ENCODE data around the gene WDR11. TPM values are rescaled to one million over a fixed set of nuclear protein-coding genes. Genes with fewer than 3 reads are reported as not detected.

WDR11 gene
- total RNA-seq, 1 donor from 2014 or later: 53.1 TPM

DNA sequence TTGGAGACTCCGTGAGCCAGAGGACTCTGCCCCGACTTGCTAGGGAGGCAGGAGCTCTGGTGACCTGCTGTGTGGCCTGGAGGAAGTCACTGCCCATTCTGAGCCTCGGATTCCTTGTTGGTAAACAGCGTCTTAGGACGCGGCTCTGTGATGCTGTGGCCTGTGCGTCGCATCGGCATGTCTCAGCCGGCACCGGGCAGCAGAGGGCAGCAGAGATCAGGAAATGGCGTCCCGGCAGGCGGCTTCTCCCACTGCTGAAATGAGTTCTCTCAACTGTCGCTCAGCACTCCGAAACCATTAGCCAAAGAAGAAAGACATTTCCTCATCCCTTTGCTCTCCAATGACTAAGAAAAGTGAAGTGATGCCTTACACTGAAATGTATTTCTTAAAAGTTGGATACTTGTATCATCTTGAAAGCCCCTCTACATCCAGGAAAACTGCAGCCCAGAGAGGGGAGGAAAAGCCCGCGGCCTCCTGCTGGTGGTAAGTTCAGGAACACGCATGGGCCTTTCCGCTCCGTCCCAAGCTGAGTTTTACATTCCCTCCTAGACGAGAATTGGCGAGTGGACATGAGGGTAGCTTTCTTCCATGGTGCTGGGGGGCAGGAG lies 91.7 kb downstream of the WDR11 start:
- Mint-ChIP-seq H3K4me3 (no peak overlapping the region), H3K4me1 (ENCODE audit: low read depth) (peaks cover 13% of the 10 kb centered on the region)

DNA sequence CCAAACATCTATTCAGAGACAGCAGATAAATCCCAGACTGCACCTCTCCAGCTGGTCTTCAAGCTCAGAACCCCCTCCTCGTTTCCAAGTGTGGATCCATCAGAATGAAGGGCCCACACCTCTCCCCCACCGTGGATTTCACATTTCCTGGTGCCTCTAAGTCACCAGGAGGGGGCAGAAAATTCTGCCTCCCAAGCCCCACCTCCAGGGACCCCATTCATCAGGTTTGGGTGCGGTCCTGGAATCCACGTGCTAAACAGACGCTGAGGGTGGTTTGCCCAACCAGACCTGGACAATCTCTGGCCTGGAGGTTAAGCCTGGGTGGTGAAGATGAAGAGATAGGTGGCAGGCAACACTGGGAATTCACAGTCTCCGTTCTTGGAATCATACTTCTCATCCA lies 92.4 kb downstream of the WDR11 start:
- no peaks in the 10 kb centered on the region for H3K9me3 Mint-ChIP-seq
- no peaks in the 10 kb centered on the region for H3K36me3 Mint-ChIP-seq (ENCODE audit: low read depth)

More for the DNA sequence above, 91.7 kb downstream of the WDR11 start:
- peak; percentile 65 for DNase-seq (ENCODE audit: low spot score)
- Mint-ChIP-seq H3K27ac (no peak overlapping the region), H3K9me3 (no peaks in the 10 kb centered on the region), H3K27me3 (ENCODE audit: insufficient read depth) (peaks cover 6% of the 10 kb centered on the region), H3K36me3 (ENCODE audit: low read depth) (no peaks in the 10 kb centered on the region)
- intact Hi-C loops (cut with micrococcal nuclease): loop anchor here (1.0 to 2.0 kb wide), 4 partner anchors 666 to 957 kb away; no protein-coding TSS in a partner anchor

DNA sequence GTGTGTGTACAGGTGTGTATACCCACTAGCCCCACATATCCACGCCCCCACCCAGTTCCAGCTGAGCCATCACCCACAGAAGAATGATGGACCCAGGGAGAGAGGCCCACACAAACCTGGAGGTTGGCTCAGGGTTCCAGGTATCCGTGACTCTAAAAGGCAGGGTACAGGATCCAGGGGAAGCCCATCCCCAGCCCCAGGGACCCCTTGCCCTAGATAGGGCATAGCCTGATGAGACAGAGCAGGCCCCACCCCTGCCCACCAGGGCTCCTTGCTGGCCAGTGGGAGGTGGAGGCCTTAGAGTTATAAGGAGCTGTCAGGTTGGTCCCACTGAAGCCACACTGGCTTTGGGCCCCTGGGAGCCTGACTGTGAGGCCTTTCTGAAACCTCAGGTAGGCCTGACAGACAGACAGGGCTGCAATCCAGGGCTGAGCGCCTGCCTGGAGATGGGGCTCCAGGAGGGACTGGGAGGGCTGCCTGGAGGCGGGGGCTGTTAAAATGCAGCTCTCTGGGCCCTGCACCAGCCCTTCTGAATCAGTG lies 93.5 kb downstream of the WDR11 start:
- no peak overlapping the region for H3K4me3 Mint-ChIP-seq
- H3K9me3 Mint-ChIP-seq: no peaks in the 10 kb centered on the region
- H3K36me3 Mint-ChIP-seq (ENCODE audit: low read depth): no peaks in the 10 kb centered on the region
- H3K27ac Mint-ChIP-seq: no peak overlapping the region
- intact Hi-C loops (cut with micrococcal nuclease): no loop called here
- no peak for DNase-seq (ENCODE audit: low spot score)
- H3K4me1 Mint-ChIP-seq (ENCODE audit: low read depth): peaks cover 13% of the 10 kb centered on the region
- H3K27me3 Mint-ChIP-seq (ENCODE audit: insufficient read depth): peaks cover 14% of the 10 kb centered on the region

More for the DNA sequence above, 92.4 kb downstream of the WDR11 start:
- Mint-ChIP-seq H3K27me3 (ENCODE audit: insufficient read depth) (peaks cover 8% of the 10 kb centered on the region), H3K4me1 (ENCODE audit: low read depth) (peaks cover 13% of the 10 kb centered on the region), H3K4me3 (no peak overlapping the region), H3K27ac (no peak overlapping the region)
- intact Hi-C loops (cut with micrococcal nuclease): loop anchor here (1.0 to 2.0 kb wide), 3 partner anchors 665 to 957 kb away; no protein-coding TSS in a partner anchor
- no peak for DNase-seq (ENCODE audit: low spot score)

DNA sequence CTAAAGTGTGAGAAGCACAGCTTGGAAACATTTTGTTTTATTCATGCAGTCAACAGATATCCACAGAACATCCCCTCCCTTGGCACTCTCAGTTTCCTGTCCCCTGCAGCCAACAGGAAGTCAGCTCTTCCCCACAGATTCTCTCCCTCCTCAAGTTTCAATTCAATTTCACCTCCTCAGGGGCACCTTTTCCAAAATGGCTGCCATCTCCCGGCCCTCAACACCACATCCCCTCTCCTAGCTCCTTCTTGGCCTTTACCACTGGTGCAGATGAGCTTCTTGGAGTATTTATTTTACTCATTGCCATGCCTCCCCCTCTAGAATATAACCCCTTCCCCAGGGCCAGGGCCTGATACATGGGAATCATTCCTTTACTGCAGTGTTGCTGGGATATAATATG lies 94.0 kb downstream of the WDR11 start:
- no peak for DNase-seq (ENCODE audit: low spot score)
- no peaks in the 10 kb centered on the region for H3K36me3 Mint-ChIP-seq (ENCODE audit: low read depth)
- peaks cover 20% of the 10 kb centered on the region for H3K27me3 Mint-ChIP-seq (ENCODE audit: insufficient read depth)
- H3K9me3 Mint-ChIP-seq: no peaks in the 10 kb centered on the region
- H3K4me3 Mint-ChIP-seq: no peak overlapping the region
- no peak overlapping the region for H3K27ac Mint-ChIP-seq
- intact Hi-C loops (cut with micrococcal nuclease): no loop called here
- H3K4me1 Mint-ChIP-seq (ENCODE audit: low read depth): peaks cover 13% of the 10 kb centered on the region

DNA sequence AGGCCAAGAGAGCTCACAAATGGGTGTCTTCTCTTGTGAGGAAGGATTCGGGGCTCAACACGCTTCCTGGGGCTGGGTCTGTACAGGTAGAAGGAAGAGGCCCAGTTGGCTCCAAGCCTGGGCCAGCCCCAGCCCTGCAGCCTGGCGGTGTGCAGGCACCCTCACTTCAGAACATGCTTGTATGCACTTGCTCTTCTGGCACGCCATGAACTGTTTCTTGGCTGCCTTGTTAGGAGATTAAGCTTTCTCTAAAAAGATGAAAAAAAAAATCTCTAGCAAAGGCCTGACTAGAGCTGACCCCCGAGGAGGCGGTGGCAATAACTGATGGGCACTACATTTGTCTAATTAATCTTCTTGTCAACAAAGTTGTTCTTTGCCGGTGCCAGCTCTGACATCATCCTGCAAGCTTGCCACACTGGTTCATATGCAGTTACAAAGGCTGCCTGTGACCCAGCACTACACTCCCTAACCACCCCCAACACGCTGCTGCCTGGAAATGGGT lies 94.7 kb downstream of the WDR11 start:
- no peak overlapping the region for H3K27ac Mint-ChIP-seq
- intact Hi-C loops (cut with micrococcal nuclease): no loop called here
- no peak for DNase-seq (ENCODE audit: low spot score)
- peaks cover 13% of the 10 kb centered on the region for H3K4me1 Mint-ChIP-seq (ENCODE audit: low read depth)
- H3K4me3 Mint-ChIP-seq: no peak overlapping the region
- H3K27me3 Mint-ChIP-seq (ENCODE audit: insufficient read depth): peaks cover 23% of the 10 kb centered on the region
- H3K9me3 Mint-ChIP-seq: no peaks in the 10 kb centered on the region
- no peaks in the 10 kb centered on the region for H3K36me3 Mint-ChIP-seq (ENCODE audit: low read depth)

DNA sequence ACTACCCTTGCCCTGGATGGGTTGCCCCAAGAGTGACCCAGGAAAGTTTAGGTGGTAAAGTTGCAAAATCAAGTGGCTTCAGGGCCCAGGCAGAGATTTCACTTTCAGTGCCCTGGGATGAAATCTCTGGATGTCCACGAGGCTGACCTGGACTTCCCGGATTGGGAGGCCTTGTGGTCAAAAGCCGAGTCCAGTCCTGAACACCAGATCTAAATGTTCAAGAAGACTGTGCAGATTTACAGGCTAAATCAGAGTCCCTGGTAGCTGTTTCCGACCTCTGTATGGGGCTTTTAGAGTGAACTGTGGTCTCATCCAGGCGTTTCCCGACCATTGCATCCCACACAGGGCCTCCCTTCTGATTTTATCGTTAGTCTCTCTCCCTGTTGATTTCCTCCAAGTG lies 95.3 kb downstream of the WDR11 start:
- no peak overlapping the region for H3K27ac Mint-ChIP-seq

DNA sequence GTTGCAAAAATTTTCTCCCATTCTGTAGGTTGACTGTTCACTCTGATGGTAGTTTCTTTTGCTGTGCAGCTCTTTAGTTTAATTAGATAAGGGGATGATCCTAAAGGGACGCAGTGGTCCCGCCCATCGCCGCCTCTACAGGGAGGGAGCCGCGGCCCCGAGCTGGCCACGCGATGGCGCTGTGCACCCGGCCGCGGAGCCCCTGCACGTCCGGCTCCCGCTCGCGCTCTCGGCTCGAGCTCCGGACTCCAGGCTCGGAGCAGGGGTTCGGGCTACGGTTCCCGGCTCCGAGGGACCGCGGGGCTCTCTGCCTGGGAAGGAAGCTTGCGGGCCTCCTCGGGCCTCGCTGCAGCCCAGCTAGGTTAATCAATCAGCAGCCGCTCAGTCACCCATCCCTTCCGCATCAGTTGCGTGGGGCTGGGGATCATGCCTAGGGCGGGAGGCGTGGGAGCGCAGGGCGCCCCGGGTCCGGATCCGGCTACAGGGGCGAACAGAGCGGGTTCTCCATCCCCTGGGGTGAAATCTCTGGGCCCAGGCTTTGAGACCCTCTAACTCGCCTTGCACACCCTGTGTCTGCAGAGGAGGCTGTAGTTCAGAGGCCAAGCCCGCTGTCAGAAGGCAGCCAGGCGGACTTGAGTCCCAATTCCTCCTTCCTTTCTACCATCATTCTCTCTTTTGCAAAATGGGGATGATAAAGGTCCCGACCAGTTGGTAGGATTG lies 97.9 kb downstream of the WDR11 start:
- no peak overlapping the region for H3K27ac Mint-ChIP-seq
- intact Hi-C loops (cut with micrococcal nuclease): loop anchor here (1.0 kb wide), 1 partner anchor 785 kb away; no protein-coding TSS in a partner anchor
- peak overlapping the region; percentile 33 for H3K4me3 Mint-ChIP-seq

More for the DNA sequence above, 95.3 kb downstream of the WDR11 start:
- intact Hi-C loops (cut with micrococcal nuclease): no loop called here
- Mint-ChIP-seq H3K4me1 (ENCODE audit: low read depth) (peaks cover 13% of the 10 kb centered on the region), H3K27me3 (ENCODE audit: insufficient read depth) (peaks cover 26% of the 10 kb centered on the region), H3K36me3 (ENCODE audit: low read depth) (no peaks in the 10 kb centered on the region), H3K9me3 (no peaks in the 10 kb centered on the region), H3K4me3 (no peak overlapping the region)
- no peak for DNase-seq (ENCODE audit: low spot score)

DNA sequence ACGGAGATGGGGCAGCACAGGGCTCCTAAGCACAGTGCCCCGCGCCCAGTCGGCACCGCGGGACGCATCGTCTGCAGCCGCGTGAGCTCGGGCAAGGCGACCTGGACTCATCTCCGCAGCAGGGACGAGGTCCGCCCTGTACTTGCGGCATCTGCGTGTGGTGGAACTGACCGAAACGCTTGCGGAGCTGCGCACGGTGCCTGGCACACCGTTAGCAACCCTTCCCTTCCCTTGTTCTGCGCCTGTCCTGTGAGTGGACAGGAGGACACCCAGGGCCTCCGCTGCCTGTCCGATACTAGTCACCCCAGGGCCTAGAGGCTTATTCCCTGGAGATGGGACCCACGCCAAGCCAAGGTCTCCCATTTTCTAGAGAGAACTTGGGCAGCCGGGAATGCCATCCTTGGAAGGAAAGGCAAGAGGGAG lies 98.5 kb downstream of the WDR11 start:
- intact Hi-C loops (cut with micrococcal nuclease): loop anchor here (1.0 kb wide), 1 partner anchor 785 kb away; no protein-coding TSS in a partner anchor
- H3K36me3 Mint-ChIP-seq (ENCODE audit: low read depth): no peaks in the 10 kb centered on the region
- peak overlapping the region; percentile 33 for H3K4me3 Mint-ChIP-seq
- H3K27me3 Mint-ChIP-seq (ENCODE audit: insufficient read depth): peaks cover 32% of the 10 kb centered on the region
- H3K27ac Mint-ChIP-seq: no peak overlapping the region
- DNase-seq (ENCODE audit: low spot score): no peak
- H3K9me3 Mint-ChIP-seq: peaks cover 7% of the 10 kb centered on the region
- H3K4me1 Mint-ChIP-seq (ENCODE audit: low read depth): peaks cover 6% of the 10 kb centered on the region

More for the DNA sequence above, 97.9 kb downstream of the WDR11 start:
- Mint-ChIP-seq H3K9me3 (peaks cover 4% of the 10 kb centered on the region), H3K4me1 (ENCODE audit: low read depth) (peaks cover 6% of the 10 kb centered on the region), H3K27me3 (ENCODE audit: insufficient read depth) (peaks cover 32% of the 10 kb centered on the region), H3K36me3 (ENCODE audit: low read depth) (no peaks in the 10 kb centered on the region)
- DNase-seq (ENCODE audit: low spot score): peak; percentile 49

DNA sequence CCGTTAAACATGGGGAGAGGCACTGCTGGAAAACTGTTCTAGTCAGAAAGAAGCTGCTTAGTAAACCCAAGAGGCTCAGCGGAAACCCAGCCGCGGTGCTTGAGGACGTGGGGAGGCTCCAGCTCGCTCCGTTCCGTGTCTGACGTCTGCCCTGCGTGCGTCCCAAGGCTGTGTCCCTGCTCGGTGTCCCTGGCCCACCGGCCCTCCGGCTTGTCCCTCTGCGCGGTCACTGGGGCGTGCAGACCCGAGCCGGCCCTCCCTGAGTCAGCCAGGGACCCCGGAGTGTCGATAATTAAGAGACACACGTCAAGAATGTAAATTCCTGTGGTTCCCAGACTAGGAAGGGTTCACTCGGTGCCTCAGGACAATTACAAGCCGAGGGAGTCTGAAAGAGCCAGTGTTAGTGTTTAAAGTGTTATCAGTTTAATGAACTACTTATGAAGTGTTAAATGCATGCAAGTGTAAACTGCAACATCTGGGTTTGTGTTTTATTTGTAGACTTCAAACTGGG lies 98.9 kb downstream of the WDR11 start:
- Mint-ChIP-seq H3K4me3 (no peak overlapping the region), H3K4me1 (ENCODE audit: low read depth) (peaks cover 5% of the 10 kb centered on the region), H3K27ac (no peak overlapping the region), H3K9me3 (peaks cover 7% of the 10 kb centered on the region), H3K36me3 (ENCODE audit: low read depth) (no peaks in the 10 kb centered on the region), H3K27me3 (ENCODE audit: insufficient read depth) (peaks cover 32% of the 10 kb centered on the region)
- no peak for DNase-seq (ENCODE audit: low spot score)
- intact Hi-C loops (cut with micrococcal nuclease): no loop called here

DNA sequence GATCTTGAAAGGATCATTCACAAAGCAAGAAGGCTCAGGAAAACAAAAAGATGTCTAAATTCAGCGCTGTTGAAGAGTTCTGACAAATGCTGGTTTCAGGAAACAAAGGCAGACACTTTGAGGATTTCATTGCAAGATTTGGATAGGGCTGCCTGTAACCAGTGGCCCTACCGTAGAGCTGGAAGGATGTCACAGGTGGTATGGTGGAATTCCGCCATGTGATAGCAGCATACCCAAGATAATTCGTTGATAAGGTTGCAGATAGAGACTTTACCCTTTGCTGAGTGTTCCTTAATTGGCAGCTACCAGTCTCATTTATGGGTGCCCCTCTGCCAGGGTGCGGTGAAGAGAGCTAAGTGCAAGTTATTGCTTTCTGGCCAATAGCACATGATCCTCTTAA lies 100.1 kb downstream of the WDR11 start:
- no peaks in the 10 kb centered on the region for H3K4me1 Mint-ChIP-seq (ENCODE audit: low read depth)
- no peak for DNase-seq (ENCODE audit: low spot score)
- H3K36me3 Mint-ChIP-seq (ENCODE audit: low read depth): no peaks in the 10 kb centered on the region
- H3K9me3 Mint-ChIP-seq: peaks cover 7% of the 10 kb centered on the region
- intact Hi-C loops (cut with micrococcal nuclease): no loop called here
- no peak overlapping the region for H3K4me3 Mint-ChIP-seq
- no peak overlapping the region for H3K27ac Mint-ChIP-seq
- peaks cover 32% of the 10 kb centered on the region for H3K27me3 Mint-ChIP-seq (ENCODE audit: insufficient read depth)

DNA sequence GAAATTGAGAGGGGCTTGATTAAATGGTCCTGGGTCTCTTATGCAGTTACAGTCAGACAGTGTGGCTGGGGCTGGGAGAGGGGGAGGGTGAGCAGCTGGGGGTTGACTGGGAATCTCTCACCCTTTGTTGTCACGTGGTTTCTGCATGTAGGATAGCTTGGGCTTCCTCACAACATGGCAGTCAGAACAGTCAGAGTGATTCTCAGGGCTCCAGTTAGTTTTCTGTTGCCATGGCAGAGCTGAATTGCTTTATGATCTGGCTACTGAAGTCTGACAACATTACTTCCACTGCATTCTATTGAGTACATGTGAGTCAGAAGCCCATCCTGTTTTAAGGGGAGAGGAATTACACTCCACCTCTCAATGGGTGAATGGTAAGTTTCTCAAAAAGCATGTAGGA lies 102.7 kb downstream of the WDR11 start:
- DNase-seq (ENCODE audit: low spot score): no peak
- H3K4me3 Mint-ChIP-seq: no peak overlapping the region
- intact Hi-C loops (cut with micrococcal nuclease): no loop called here
- peaks cover 26% of the 10 kb centered on the region for H3K27me3 Mint-ChIP-seq (ENCODE audit: insufficient read depth)
- H3K9me3 Mint-ChIP-seq: peaks cover 7% of the 10 kb centered on the region
- no peaks in the 10 kb centered on the region for H3K36me3 Mint-ChIP-seq (ENCODE audit: low read depth)
- no peaks in the 10 kb centered on the region for H3K4me1 Mint-ChIP-seq (ENCODE audit: low read depth)
- H3K27ac Mint-ChIP-seq: no peak overlapping the region

All from activated T-helper 1 cell treated with anti-CD3 and anti-CD28 coated beads, Interleukin-12 subunit alpha, Interleukin-12 subunit beta, Interleukin-2, Interleukin-4 antibody, amounts not matched to agents 30 ng/mL and 10 ng/mL and 1 ng/mL, durations not matched to agents 14 hours and 24 hours and 36 hours (primary cell).